ENCODE data around the gene EFNB3. TPM values are rescaled to one million over a fixed set of nuclear protein-coding genes. Genes with fewer than 3 reads are reported as not detected.

EFNB3 gene
- polyA plus RNA-seq, 1 donor from 2014 or later = 36.4 TPM

GRCh38 chr17:7740481-7741001, 35.5 kb downstream of the EFNB3 start:
- no peaks in the 10 kb centered on the region for H3K9me3 ChIP-seq (ENCODE audit: low read length)
- no peak overlapping the region for H3K4me2 ChIP-seq (ENCODE audit: low read length)
- no peaks in the 10 kb centered on the region for H3K79me2 ChIP-seq (replicated peaks; ENCODE audit: insufficient read depth, low read length)
- H3K4me3 ChIP-seq (ENCODE audit: low read length) = no peak overlapping the region
- no peaks in the 10 kb centered on the region for H3K36me3 ChIP-seq (ENCODE audit: insufficient read depth, low read length)
- no peaks in the 10 kb centered on the region for H3F3A ChIP-seq (ENCODE audit: insufficient read depth, low read length, poor library complexity, severe bottlenecking)
- H3K9me2 ChIP-seq (ENCODE audit: insufficient read depth, low read length) = no peaks in the 10 kb centered on the region
- H3K9ac ChIP-seq (ENCODE audit: low read length) = no peak overlapping the region
- no peak overlapping the region for H2AFZ ChIP-seq (ENCODE audit: low read depth, low read length)
- H3K27ac ChIP-seq (ENCODE audit: low read length) = no peak overlapping the region
- H3K27me3 ChIP-seq (ENCODE audit: insufficient read depth, low read depth, low read length) = no peaks in the 10 kb centered on the region
- TF ChIP-seq MXI1 (conservative IDR thresholded peaks at IDR 0.05; ENCODE audit: poor library complexity, severe bottlenecking) = no peak
- no peak for TF ChIP-seq REST (IDR thresholded peaks at IDR 0.05; ENCODE audit: borderline replicate concordance)
- no peak for TF ChIP-seq EP300 (conservative IDR thresholded peaks at IDR 0.05; ENCODE audit: poor library complexity, severe bottlenecking)
- no peak for TF ChIP-seq RAD21 (conservative IDR thresholded peaks at IDR 0.05)
- TF ChIP-seq POLR2AphosphoS5 (IDR thresholded peaks at IDR 0.05) = no peak
- TF ChIP-seq TAF1 (IDR thresholded peaks at IDR 0.05; ENCODE audit: low read depth) = no peak
- TF ChIP-seq SMC3 (conservative IDR thresholded peaks at IDR 0.05; ENCODE audit: poor library complexity) = no peak
- no peak for TF ChIP-seq CTCF (IDR thresholded peaks at IDR 0.05; ENCODE audit: poor library complexity, severe bottlenecking)
- no peak for TF ChIP-seq EZH2 (IDR thresholded peaks at IDR 0.05; ENCODE audit: borderline replicate concordance, insufficient read depth, low read length, poor library complexity, severe bottlenecking)
- H4K20me1 ChIP-seq (ENCODE audit: insufficient read depth) = no peaks in the 10 kb centered on the region

- Histone ChIP-seq H3K27ac (ENCODE audit: low read length) (no peak overlapping the region), H3K9ac (ENCODE audit: low read length) (no peak overlapping the region), H4K20me1 (ENCODE audit: insufficient read depth) (no peaks in the 10 kb centered on the region), H3K36me3 (ENCODE audit: insufficient read depth, low read length) (no peaks in the 10 kb centered on the region), H3K9me2 (ENCODE audit: insufficient read depth, low read length) (no peaks in the 10 kb centered on the region), H3F3A (ENCODE audit: insufficient read depth, low read length, poor library complexity, severe bottlenecking) (no peaks in the 10 kb centered on the region), H2AFZ (ENCODE audit: low read depth, low read length) (no peak overlapping the region), H3K9me3 (ENCODE audit: low read length) (no peaks in the 10 kb centered on the region), H3K79me2 (replicated peaks; ENCODE audit: insufficient read depth, low read length) (no peaks in the 10 kb centered on the region), H3K4me2 (ENCODE audit: low read length) (no peak overlapping the region), H3K27me3 (ENCODE audit: insufficient read depth, low read depth, low read length) (no peaks in the 10 kb centered on the region), H3K4me3 (ENCODE audit: low read length) (no peak overlapping the region)
- no peak for TF ChIP-seq EZH2 (IDR thresholded peaks at IDR 0.05; ENCODE audit: borderline replicate concordance, insufficient read depth, low read length, poor library complexity, severe bottlenecking)
- no peak for TF ChIP-seq POLR2AphosphoS5 (IDR thresholded peaks at IDR 0.05)
- no peak for TF ChIP-seq CTCF (IDR thresholded peaks at IDR 0.05; ENCODE audit: poor library complexity, severe bottlenecking)
- no peak for TF ChIP-seq RAD21 (conservative IDR thresholded peaks at IDR 0.05)
- no peak for TF ChIP-seq REST (IDR thresholded peaks at IDR 0.05; ENCODE audit: borderline replicate concordance)
- TF ChIP-seq EP300 (conservative IDR thresholded peaks at IDR 0.05; ENCODE audit: poor library complexity, severe bottlenecking) = no peak
- TF ChIP-seq MXI1 (conservative IDR thresholded peaks at IDR 0.05; ENCODE audit: poor library complexity, severe bottlenecking) = no peak
- TF ChIP-seq TAF1 (IDR thresholded peaks at IDR 0.05; ENCODE audit: low read depth) = no peak
- no peak for TF ChIP-seq SMC3 (conservative IDR thresholded peaks at IDR 0.05; ENCODE audit: poor library complexity)
Measured at GRCh38 chr17:7742729-7743128, 37.7 kb downstream of the EFNB3 start.
